GM18867 (cell line): Measurements from ENCODE around the gene MTIF3.
"Not testable (repeated sequence)": the region's sequence is repeated elsewhere in the genome, so short reads cannot be mapped to it uniquely, and the experiment has no call there.

ENCODE experiments used
- ATAC-seq: cut with Tn5 transposase; IDR thresholded peaks from one replicate; pipeline ENCODE4 v1.9.1; 2021; ENCODE audit warnings: mild to moderate bottlenecking, moderate library complexity; ENCODE audit not compliant: unreplicated experiment

The MTIF3 gene

DNA sequence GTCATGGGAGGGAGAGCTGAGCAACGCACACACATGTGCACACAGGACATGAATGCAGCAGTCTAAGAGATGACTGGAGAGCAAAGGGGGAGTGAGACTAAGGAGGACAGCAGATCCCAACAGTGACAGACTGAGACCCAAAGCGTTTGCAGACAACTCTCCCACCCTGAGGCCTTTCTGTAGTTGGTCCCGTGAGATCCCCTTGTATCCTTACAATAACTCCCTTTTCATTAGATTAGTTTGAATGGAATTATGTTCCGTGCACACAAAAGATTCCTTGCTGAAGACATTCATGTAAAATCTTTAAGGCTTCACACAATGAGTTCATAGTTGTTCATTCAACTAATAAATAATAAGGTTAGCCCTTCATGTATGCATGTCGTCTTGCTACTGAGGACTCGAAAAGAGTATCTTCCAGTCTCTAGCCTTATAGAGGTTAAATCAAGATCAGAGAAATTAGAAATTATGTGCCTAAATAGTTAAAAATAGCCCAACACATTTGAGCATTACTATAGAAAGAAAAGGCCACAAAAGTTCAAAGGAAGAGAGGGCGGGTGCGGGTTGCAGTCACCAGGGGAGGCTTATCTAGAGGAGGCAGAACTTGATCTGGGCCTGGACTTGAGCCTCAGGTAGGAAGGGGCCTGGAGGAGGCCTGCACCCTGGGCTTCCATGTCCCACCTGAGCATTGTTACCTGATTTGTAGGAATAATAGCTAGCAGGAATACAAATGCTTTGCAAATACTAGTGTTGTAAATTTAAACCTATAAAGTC, 29.1 kb downstream of the MTIF3 start:
- no peak for ATAC-seq

DNA sequence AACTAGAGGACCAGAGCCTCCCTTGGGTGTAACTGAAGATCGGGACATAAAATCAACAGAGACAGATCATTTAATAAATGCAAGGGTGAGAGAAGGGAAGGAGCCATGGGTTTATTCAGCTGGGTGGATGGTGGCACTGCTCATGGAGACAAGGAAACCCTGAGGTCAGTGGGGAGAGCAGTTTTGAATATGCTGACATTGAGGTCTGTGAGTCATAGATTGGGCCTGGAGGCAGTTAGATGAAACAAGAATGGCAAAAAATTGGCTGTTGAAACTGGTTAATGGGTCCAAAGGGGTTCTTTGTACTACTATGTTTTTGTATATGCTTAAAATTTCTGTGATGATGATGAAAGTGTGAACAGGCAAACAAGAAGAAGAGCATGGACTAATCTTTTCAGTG, 31.0 kb downstream of the MTIF3 start:
- ATAC-seq = no peak

DNA sequence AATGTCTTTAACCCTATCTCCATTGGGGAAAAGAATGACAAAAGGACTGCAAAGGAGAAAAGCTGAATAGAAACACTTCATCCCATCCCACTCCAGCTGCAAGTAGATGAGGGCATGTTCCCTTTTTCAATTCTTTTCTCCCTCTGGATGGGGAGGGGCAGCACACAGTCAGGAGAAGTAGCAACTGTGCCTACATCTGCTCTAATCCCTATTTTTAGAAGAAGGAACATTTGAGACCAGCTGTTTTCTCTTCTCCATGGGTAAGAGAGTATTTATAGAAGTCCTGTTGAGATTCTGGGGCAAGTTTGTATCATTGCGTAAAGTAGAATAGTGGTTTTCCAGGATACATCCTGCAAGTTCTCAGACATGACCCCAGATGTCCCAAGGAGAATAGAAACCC, 35.2 kb downstream of the MTIF3 start:
- ATAC-seq = no peak

DNA sequence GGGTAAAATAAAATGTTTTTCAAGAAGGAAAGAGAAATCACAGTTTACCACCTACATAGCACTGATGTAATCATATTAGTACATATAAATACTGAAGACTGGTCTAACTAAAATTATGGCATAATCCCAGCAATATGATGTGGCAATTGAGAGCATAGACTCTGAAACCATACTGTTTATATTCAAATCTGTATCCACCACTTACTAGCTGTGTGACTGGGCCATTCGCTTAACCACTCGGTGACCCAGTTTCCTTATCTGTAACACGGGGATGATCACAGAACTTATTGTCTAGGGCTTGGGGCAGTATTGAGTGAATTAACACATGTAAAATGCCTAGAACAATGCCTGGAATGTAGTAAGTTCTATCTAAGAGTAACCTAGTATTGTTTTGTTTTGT, 39.0 kb downstream of the MTIF3 start:
- ATAC-seq = no peak

DNA sequence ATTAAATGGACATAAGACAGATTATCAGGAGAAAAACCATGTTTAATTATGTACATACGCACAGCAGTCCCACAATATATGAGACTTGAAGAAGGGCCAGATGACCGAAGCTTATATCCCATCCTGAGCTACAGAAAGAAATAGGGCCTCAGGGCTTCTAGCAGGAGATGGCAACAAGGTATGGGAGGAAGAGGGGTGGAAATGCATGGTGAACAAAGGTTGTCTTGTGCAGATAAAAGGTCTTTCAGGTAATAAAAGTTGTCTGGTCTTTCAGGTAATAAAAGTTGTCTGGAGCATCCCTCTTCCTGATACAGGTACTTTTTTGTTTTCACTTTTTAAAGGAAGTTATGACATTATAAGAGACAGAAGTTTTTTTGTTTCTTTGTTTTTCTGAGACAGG, 41.4 kb downstream of the MTIF3 start:
- no peak for ATAC-seq

DNA sequence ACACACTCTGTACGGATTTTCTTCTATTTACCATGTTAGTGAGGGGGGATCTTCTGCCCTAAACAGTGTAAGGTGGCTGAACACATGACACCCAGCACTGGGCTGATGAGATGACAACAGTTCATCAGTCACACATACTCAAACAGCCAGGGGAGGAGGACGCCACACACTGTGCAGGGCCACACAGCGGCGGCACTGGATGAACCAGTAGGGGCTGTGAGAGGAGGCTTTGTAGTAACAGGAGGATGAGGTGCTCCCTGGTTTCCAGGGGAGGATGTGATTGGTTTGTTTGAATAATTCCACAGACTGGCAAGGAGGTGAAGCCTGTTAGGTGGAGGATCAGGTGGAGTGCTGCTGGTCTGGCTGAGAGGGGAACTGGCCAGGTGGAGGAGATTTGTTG, 42.3 kb downstream of the MTIF3 start:
- ATAC-seq = no peak

DNA sequence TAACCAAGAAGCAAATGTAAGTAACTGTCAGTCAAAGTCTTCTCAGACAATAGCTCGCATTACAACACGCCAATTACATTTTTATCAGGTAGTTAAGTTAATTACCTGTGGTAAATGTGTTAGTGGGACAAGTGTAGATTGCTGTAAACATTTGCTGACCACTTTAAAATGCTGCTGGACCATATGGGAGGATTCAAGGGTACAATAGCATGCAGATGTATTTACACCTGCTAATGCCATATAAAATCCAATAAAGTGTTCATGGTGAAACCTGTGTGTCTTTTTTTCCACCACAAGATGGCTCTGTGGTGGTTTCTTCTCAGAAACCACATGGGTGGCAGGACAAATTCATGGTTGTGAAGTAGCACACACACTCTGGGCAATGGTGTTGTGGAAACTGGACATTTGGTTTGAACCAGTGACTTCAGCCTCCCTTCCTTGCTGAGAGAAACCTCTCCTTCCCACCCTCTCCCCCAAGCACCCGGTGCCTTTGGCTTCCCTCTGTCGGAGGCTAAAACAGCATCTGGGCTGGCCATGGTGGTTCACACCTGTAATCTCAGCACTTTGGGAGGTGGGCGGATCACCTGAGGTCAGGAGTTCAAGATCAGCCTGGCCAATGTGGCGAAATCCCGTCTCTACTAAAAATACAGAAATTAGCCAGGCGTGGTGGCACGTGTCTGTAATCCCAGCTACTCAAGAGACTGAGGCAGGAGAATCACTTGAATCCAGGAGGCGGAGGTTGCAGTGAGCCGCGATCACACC, 44.0 kb downstream of the MTIF3 start:
- peak; percentile 62 for ATAC-seq

DNA sequence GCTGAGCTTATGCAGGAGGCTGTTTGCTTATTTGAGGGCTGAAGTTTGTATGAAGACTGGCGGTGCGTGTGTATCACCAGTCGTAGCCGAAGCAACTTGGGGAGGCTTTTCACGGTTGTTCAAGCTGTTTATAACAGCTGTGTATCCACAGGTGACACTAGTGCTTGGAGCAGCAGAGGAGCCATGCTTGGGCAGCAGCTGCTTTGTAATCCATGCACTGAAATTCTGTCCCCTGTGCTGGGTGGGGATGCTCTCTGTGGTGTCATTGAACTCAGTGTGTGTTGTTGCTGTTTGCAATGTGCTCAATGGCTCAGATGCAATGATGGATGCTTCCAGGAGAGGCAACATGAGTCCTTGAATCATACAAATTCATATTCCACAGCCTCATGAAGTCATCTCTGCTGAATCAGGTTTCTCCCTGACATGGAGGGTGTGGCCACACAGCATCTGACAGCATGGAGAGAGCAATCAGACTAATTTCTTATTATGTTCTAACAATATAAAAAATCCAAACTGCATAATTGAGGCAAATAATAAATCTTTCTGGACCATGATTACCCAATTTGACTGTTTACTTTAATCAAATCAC, 44.7 kb downstream of the MTIF3 start:
- ATAC-seq = no peak

DNA sequence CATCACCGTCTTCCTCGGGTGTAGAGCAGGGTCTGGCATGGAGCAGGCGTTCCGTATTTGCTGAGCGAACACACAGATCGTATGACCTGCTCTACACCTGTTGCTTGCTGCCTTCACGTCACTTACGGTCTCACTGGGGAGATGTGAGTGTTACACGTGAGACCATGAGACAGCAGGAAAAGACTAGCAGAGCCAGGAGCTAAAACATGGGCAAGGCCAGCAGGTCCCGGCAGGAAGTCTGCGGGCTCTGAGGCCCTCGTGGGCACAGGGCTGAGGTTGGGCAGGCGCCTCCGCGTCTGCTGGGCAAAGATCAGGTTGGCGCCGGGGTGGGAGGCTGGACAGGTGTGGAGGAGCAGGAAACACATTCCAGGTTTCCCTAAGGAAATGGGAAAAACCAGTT, 45.7 kb downstream of the MTIF3 start:
- ATAC-seq = no peak

DNA sequence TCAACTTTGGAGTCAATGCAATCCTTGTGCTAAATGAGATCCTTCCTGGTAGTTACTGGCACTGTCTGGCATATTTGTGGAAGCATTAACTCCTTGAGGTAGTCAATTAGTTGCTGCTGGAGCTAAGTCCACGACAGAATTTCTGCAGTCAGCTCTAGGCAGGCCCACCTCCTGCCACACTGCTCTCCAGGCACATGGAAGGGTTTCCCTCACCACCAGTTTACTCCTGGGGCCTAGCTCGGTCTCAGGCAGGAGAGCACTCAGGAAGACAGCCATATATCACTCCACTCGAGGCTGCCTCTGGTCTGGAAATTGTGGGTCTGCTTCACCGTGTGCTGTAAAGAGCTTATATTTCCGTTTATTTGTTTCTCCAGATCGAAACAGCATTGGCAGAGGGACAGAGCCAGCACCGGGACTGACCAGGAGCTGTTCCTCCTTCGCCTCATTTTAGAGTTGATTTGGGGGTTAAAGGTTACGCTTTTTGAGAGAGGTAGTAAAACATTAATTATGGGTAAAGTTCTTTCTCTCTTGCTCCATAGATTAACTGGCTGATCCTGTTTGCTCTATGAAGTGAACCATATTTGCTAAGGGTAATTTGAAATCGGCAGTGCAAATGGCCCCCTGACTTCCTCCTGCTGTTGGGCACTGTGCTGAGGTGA, 46.5 kb downstream of the MTIF3 start:
- no peak for ATAC-seq

DNA sequence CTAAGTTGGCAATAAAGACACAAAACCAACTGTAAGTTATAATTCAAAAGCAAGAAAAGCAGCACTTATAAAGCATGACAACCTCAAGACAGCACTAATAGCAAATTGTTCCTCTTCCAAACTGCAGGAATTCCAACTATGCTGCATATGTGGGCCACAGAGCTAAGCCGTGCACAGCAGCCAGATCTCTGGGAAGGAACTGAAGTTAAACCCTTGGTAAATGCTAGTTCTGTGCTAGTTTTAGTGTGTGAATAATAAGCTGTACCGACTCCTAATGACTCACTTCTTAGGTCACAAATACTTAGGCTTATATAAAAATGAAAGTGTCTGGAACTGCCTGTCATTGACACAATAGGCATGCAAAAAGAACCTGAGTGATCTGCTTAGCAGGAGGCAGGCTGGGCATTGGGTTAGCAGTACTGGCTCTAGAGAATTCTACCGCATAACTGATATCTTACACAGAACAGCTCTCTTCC, 47.1 kb downstream of the MTIF3 start:
- no peak for ATAC-seq

DNA sequence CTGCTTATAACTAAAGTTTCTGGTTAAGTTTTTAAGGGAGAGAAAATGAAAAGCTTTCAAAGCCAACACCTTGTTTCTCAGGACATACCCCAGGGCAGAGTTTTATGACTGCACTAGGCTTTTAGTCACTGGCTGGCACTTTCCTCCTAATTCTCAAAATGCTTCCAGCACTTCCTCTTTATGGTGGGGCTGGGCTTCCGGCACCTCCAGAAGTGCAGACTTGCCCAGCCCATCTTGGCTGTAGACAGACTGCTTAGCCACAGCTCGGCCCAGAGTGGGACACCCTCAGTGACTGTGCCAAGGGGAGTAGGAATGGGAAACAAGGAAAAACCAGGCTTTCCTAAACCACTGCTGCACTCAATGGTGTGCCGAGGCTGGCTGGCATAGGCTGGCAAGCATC, 49.2 kb downstream of the MTIF3 start:
- no peak for ATAC-seq

DNA sequence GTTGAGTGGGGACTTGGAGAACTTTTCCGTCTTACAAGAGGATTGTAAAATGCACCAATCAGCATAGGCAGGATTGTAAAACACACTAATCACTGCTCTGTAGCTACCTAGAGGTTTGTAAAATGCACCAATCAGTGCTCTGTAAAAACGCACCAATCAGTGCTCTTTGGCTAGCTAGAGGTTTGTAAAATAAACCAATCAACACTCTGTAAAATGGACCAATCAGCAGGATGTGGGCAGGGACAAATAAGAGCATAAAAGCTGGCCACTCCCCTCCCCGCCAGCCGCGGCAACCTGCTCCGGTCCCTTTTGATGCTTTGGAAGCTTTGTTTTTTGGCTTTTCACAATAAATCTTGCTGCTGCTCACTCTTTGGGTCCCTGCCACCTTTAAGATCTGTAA, 50.0 kb downstream of the MTIF3 start:
- not testable (repeated sequence) for ATAC-seq

DNA sequence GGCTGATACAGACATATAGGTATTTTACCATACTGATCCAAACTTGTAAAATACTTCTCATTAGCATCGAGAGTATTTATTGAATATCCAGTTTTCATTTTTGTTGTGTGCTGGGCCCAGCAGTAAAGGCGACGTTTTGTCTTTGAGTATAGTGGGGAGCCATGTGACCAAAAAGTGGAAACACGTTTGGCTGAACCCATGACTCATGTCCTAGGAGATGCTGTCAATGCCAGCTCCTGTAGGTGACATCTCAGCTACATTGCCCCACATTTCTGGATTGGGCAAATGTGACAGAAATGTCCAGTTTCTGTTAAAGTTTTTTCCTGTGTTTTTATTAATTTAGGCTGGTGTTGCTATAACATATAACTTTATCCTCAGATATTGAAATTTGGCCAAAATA, 52.0 kb downstream of the MTIF3 start:
- ATAC-seq = no peak

DNA sequence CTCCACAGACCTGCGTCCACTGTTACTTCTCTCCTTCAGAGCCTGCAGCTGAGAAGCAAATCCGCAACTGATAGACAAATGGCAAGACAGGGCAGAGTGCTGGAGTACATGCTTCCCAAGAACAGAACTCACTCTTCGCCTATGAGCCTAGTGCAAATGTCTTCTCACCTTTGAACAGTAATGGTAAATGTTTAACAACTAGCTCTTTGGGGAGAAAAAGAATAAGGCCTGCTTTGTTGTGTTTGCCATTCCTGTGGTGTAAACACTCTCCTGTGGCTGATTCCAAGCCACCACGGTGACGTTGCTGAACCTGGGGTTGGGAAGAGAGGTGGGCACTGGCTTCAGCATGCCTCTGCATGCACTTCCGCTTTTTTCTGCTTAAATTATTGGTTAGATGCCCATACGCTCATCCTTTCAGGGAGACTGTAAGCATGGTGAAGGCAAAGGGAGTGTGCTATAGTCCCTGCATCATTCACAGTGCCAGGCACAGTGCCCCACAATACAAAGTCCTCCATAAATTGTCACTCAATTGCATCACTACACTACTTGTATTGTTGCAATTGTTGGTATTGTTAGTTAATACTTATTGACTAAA, 54.0 kb downstream of the MTIF3 start:
- ATAC-seq = no peak

DNA sequence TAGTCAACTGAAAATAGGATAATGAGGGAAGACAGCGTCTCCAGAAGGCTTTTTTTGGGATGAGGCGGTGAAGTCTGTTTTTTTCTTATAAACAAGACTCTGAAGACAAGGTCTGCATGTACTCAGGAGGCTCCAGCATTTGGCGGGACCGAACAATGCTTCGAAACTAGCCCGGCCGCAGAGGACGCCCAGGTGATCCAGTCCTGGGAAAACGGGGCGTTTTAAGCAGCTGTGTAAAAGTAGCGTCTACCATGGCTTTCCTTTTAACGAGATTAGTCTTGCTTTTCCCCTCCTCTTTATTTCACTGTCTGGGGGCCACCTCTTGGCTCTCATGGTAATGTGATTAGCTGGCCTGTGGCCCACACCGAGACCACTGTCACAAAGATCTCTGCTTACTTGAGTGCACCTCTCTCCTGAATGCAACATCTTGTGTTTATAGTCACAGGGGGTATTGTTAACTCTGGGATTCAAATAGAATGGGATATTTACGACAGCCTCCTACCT, 55.3 kb downstream of the MTIF3 start:
- no peak for ATAC-seq

DNA sequence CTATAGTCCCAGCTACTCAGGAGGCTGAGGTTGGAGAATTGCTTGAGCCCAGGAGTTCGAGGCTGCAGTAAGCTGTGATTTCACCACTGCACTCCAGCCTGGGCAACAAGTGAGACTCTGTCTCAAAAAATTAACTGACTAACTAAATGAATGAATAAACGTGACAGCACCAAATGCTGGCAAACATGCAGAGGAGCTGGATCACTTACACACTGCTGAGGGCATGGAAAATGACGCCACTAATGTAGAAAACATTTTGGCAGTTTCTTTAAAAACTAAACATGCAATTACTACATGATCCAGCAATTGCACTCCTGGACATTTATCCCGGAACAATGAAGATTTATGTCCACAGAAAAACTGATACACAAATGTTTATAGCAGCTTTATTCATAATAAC, 57.3 kb downstream of the MTIF3 start:
- no peak for ATAC-seq

DNA sequence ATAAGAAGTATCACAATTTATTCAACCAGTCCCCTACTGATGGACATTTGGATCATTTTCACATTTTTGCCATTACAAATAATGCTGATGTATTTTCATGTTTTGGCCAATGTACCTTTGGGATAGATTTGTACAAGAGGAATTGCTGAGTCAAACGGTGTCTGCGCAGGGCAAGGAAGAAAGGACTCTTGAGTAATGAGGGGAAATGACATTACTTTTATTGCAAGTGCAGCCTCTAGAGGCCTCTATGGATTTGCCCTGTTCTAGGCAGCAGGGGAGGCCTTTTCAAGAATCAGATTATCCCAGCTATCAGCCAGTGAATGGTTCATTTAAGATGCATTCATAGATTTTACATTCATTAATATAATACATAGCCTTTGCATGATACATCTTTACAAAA, 58.9 kb downstream of the MTIF3 start:
- no peak for ATAC-seq

DNA sequence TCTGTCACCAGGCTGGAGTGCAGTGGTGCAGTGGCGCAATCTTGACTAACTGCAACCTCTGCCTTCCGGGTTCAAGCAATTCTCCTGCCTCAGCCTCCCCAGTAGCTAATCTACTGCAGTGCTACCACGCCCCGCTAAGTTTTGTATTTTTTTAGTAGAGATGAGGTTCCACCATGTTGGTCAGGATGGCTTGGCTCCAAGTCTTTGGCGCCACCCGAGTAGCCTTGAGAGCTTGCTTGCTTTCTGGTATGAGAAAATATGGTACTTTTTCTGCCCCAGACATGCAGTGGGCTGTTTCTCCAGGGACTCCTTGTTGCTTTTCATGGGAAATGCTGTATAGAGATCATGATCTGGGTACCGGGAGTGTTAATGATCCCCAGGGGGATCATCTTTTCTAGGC, 60.5 kb downstream of the MTIF3 start:
- no peak for ATAC-seq

DNA sequence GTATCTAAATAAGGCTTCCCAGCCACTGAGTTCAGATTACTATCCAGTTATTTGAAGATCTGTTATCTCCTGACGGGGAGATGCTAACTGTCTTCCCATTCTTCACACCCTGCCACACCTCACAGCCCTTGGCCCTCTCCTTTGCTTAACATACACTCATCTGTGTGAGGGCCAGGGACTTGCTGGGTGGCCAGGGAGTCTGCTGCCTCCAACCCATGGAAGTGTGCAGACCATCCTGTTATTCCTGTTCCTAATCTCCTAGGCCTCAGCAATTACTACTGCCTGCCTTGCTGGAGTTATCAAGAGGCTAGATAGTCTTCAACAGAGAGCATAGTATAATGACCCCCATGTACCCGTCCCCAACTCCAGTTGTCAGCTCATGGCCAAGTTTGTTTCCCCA, 62.1 kb downstream of the MTIF3 start:
- no peak for ATAC-seq
